Measurements from ENCODE around the gene ADCY5. TPM values are rescaled to one million over a fixed set of nuclear protein-coding genes. Genes with fewer than 3 reads are reported as not detected.
A peak's percentile ranks its signal among the peaks of the same experiment; 100 is the strongest.

The ADCY5 gene
- total and polyA plus RNA-seq, 5 donors, result 90.4 to 220 (median 205) TPM

DNA sequence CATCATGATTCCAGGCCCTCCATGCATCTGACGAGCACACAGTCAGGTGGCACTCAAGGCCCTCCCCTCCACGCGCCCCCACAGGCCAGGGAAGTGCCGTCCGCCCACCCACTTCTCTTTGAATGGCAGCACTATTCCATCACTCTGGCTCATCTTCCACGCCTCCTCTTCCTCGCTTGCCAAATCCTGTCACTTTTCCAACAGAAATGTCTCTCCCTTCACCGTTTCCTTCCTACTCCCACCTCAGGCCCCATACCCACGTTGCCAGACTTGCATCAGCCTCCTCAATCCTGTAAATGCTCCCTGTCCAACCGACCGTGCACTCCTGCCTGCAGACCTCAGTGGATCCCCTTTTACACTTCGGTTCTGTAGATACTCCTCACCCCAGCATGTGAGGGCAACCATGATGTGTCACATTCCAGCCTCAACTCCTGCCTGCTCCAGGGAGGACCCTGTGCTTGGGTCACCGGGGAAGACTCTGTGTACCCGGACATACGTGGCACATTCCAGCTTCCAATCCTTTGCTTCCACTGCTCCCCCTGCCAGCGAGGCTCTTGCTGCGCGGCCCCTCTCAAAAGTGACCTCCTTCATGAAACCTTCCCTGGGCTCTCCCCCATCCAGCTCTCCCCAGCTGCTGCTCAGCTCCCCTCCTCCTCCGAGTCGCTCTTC lies 29.6 kb downstream of the ADCY5 start:
- Histone ChIP-seq H3K4me1 (ENCODE audit: control insufficient read depth, insufficient read depth, low read length) (peaks cover 7% of the 10 kb centered on the region), H3K27me3 (ENCODE audit: control insufficient read depth, insufficient read depth) (no peaks in the 10 kb centered on the region), H3K27ac (ENCODE audit: low read length) (peak overlapping the region; percentile 97), H3K9me3 (ENCODE audit: control insufficient read depth, low read length) (no peaks in the 10 kb centered on the region), H3K4me3 (ENCODE audit: low read length) (no peak overlapping the region)
- ATAC-seq (no peak), DNase-seq (no peak)
- intact Hi-C loops (cut with DNase I), result no loop called here
- 57% methylated on average over 20 of the region's 20 CpGs for WGBS

DNA sequence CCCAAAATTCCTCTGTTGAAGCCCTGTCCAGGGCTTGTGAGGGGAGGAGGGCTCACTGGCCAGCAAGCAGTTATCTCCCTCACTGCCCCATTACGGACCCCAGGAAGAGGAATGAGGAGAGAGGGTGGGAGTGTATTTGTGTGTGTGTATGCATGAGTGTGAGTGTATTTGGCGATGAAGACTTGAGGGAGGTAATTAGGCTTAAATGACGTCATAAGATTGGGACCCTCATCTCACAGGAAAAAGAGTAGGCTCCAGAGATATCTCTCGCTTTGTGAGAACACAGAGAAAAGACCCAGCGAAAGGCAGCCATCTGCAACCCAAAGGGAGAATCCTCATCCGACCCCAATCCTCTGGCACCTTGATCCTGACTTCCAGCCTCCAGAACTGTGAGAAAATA lies 32.2 kb downstream of the ADCY5 start:
- H3K27ac ChIP-seq (ENCODE audit: low read length), result peak overlapping the region; percentile 85
- WGBS, result 71% methylated on average over 6 of the region's 6 CpGs
- H3K9me3 ChIP-seq (ENCODE audit: control insufficient read depth, low read length), result no peaks in the 10 kb centered on the region
- H3K27me3 ChIP-seq (ENCODE audit: control insufficient read depth, insufficient read depth), result no peaks in the 10 kb centered on the region
- ATAC-seq (no peak), DNase-seq (no peak)
- no peak overlapping the region for H3K4me3 ChIP-seq (ENCODE audit: low read length)
- intact Hi-C loops (cut with DNase I), result no loop called here
- peaks cover 11% of the 10 kb centered on the region for H3K4me1 ChIP-seq (ENCODE audit: control insufficient read depth, insufficient read depth, low read length)

DNA sequence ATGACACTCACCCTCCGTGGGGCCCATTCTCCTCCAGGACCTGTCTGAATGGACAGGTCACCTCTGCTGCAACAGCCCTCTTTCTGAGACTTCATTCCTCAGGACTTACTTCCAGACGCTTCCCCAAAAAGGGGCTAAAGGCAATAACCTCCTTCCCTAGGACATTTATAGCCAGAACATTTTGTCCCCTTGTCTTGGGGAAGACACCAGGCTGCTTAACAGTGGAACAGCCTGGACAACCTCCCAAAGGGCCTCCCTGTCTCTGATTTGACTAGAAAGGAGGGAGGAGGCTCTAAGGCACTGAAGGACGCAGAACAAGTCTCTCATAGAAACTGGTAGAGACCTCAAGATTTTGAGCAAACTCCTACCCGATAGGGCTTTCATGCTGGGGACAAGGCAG lies 32.7 kb downstream of the ADCY5 start:
- ATAC-seq, result no peak
- intact Hi-C loops (cut with DNase I), result no loop called here

DNA sequence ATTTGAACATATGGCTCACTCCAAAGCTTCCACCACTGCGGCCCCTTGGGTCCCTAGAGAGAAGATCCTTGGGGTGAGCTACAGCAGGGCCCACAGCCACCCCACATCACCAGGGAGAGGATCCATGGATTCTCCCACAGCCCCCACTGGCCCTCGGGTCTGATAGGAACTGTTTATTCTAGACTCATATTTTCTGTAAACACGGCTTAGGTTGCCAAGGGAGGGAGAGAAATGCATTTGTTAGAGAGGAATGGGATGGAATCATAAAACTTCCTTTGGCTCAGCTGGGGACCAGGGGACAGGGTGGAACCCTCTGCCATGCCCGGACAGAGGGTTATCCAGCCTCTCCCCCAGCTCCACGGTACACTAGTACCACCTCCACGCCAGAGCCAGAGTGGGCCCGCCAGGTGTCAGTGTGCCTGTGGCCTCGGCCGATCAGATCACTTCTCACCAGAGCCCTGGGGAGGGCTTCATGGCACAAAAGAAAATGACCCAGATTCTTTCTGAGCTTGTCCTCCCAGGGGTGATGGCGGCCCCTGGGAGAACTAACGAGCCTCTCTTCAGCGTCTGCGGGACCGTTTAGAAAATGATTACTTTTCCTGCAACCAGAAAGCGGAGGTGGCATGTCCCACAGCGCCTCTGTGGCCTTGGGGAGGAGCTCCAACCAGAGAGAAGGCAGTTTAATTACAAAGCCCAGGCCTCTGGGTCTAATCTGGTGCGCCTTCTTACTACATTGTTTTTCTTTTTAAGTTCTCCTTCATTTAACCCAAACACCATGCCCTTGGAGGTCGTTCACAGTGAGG lies 33.7 kb downstream of the ADCY5 start:
- WGBS, result 60% methylated on average over 18 of the region's 18 CpGs
- H3K27ac ChIP-seq (ENCODE audit: low read length), result peak overlapping the region; percentile 81
- DNase-seq (no peak), ATAC-seq (no peak)
- H3K4me1 ChIP-seq (ENCODE audit: control insufficient read depth, insufficient read depth, low read length), result peaks cover 11% of the 10 kb centered on the region
- no peaks in the 10 kb centered on the region for H3K9me3 ChIP-seq (ENCODE audit: control insufficient read depth, low read length)
- intact Hi-C loops (cut with DNase I), result no loop called here
- no peak overlapping the region for H3K4me3 ChIP-seq (ENCODE audit: low read length)
- H3K27me3 ChIP-seq (ENCODE audit: control insufficient read depth, insufficient read depth), result no peaks in the 10 kb centered on the region

More for the DNA sequence above, 32.7 kb downstream of the ADCY5 start:
- Histone ChIP-seq H3K9me3 (ENCODE audit: control insufficient read depth, low read length) (no peaks in the 10 kb centered on the region), H3K27me3 (ENCODE audit: control insufficient read depth, insufficient read depth) (no peaks in the 10 kb centered on the region), H3K4me1 (ENCODE audit: control insufficient read depth, insufficient read depth, low read length) (peaks cover 14% of the 10 kb centered on the region), H3K27ac (ENCODE audit: low read length) (peak overlapping the region; percentile 85), H3K4me3 (ENCODE audit: low read length) (no peak overlapping the region)
- no peak for DNase-seq
- 61% methylated on average over 4 of the region's 4 CpGs for WGBS

DNA sequence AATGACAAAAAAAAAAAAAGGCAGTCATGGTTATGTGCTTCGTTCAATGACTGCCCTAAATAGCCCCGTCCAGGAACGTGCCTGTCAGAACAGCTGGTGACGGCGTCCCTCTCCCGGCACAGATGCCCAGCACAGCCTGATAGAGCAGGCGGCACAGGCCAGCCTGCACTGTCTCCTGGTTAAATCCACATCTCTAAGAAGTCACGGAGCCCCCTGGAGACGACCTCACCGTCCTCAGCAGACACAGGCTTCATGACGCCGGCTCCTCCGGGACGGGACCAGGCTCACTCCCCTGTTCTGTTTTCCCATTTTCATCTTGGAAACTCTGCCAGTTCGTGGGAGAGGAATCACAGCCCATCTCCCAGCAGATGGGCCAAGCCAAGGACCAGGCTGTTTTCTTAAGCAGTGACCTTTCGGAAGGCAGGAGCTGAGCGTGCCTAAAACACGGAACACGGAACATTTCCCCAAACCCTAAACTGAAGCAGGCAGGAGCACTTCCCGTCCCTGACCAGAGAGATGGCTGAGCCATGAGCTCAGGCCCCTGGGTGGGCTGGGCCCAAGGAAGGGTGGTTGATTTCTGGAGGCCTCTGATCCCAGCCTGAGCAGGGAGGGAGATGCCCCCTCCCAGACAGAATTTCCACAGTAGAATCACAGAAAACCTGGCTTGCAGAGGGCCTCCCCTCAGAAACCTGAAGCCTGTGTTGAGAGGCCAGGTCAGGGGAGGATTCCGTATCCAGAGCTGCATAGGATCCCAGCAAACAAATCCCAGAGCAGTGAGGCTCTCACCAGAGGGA lies 35.9 kb downstream of the ADCY5 start:
- DNase-seq (peak in 2 of 3 donors; percentile 71 to 76), ATAC-seq (peak; percentile 75)
- Histone ChIP-seq H3K4me3 (ENCODE audit: low read length) (no peak overlapping the region), H3K9me3 (ENCODE audit: control insufficient read depth, low read length) (no peaks in the 10 kb centered on the region), H3K27me3 (ENCODE audit: control insufficient read depth, insufficient read depth) (no peaks in the 10 kb centered on the region), H3K4me1 (ENCODE audit: control insufficient read depth, insufficient read depth, low read length) (peaks cover 15% of the 10 kb centered on the region), H3K27ac (ENCODE audit: low read length) (peak overlapping the region; percentile 95)
- intact Hi-C loops (cut with DNase I), result no loop called here
- 20% methylated on average over 21 of the region's 21 CpGs for WGBS

DNA sequence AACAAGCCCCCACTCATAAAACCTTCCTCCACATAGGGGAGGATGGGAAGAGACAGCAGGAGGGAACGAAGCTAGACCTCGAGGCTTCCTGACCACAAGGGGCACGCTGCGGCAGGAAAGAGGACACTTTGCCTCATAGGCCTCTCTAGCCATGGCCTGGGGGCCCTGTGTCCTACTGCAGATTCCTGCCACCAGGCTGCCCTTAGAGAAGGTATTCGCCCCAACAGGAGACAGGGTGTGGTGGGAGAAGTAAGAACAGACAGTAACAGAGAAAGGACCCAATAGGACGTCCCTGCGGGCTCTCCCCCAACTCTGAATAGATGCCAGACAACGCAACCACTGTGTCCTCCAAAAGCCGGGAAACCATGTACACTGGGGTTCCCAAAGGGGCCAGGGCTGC lies 36.8 kb downstream of the ADCY5 start:
- peak in 1 of 2 donors; percentile 9 for ATAC-seq
- intact Hi-C loops (cut with DNase I), result no loop called here
- no peaks in the 10 kb centered on the region for H3K9me3 ChIP-seq (ENCODE audit: control insufficient read depth, low read length)
- H3K27ac ChIP-seq (ENCODE audit: low read length), result peak overlapping the region; percentile 78
- 61% methylated on average over 9 of the region's 9 CpGs for WGBS
- H3K27me3 ChIP-seq (ENCODE audit: control insufficient read depth, insufficient read depth), result no peaks in the 10 kb centered on the region
- DNase-seq, result no peak
- H3K4me1 ChIP-seq (ENCODE audit: control insufficient read depth, insufficient read depth, low read length), result peaks cover 15% of the 10 kb centered on the region
- H3K4me3 ChIP-seq (ENCODE audit: low read length), result no peak overlapping the region

DNA sequence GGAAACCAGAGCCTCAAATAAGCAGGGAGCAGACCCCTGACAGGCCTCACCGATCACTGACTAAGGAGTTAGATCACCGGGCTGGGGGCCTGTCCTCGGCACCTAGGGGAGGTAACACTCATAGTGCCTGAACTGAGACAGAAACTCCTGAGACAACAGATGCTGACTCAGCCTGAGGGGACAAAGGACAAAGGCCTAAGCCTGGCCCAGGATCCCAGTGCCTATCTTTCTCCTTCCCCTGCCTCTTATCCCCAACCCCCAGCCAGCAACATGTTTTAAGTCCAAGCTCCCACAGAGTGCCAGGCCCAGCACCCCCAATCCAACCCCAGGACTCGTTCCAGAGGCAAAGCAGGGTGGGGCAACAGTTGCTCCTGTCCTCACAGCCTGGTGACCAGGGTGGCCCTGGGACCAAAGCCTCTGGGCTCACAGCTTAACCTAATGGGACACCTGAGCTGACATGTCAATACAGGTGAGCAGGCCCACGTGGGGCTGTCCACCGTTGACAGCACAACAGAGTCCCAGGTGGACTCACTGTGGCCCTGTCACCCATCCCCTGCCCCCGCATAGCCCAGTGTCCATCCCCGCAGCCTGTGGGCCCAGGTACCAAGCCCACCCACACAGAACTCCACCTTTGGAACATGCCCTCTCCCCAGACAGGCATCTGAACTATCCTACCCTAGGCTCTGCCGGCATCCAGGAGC lies 37.4 kb downstream of the ADCY5 start:
- DNase-seq (peak in 1 of 3 donors; percentile 21), ATAC-seq (no peak)
- Histone ChIP-seq H3K9me3 (ENCODE audit: control insufficient read depth, low read length) (no peaks in the 10 kb centered on the region), H3K27me3 (ENCODE audit: control insufficient read depth, insufficient read depth) (no peaks in the 10 kb centered on the region), H3K4me1 (ENCODE audit: control insufficient read depth, insufficient read depth, low read length) (peaks cover 19% of the 10 kb centered on the region), H3K27ac (ENCODE audit: low read length) (peak overlapping the region; percentile 78), H3K4me3 (ENCODE audit: low read length) (no peak overlapping the region)
- intact Hi-C loops (cut with DNase I), result no loop called here
- WGBS, result 73% methylated on average over 9 of the region's 9 CpGs

DNA sequence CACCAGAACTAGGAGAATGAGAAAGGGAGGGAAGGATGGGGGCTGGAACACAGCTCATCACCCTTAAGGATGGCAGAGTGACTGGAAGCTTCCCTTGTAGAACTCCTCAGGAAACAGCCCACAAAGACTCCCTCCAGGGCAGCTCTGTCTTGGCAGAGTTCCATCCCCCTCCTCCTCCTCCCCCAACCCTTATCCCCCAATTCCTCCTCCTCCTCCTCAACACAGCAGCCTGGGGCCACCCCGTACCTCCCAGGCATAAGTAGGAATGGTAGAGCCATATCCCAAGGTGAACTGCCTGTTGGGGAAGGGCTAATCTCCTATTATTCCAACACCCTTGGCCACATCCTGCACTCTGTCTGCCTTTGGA lies 38.8 kb downstream of the ADCY5 start:
- intact Hi-C loops (cut with DNase I), result no loop called here
- WGBS, result 56% methylated on average over 1 of the region's 1 CpG
- H3K27ac ChIP-seq (ENCODE audit: low read length), result peak overlapping the region; percentile 32
- H3K4me3 ChIP-seq (ENCODE audit: low read length), result no peak overlapping the region
- H3K9me3 ChIP-seq (ENCODE audit: control insufficient read depth, low read length), result no peaks in the 10 kb centered on the region
- ATAC-seq (no peak), DNase-seq (no peak)
- no peaks in the 10 kb centered on the region for H3K27me3 ChIP-seq (ENCODE audit: control insufficient read depth, insufficient read depth)
- H3K4me1 ChIP-seq (ENCODE audit: control insufficient read depth, insufficient read depth, low read length), result peaks cover 25% of the 10 kb centered on the region

DNA sequence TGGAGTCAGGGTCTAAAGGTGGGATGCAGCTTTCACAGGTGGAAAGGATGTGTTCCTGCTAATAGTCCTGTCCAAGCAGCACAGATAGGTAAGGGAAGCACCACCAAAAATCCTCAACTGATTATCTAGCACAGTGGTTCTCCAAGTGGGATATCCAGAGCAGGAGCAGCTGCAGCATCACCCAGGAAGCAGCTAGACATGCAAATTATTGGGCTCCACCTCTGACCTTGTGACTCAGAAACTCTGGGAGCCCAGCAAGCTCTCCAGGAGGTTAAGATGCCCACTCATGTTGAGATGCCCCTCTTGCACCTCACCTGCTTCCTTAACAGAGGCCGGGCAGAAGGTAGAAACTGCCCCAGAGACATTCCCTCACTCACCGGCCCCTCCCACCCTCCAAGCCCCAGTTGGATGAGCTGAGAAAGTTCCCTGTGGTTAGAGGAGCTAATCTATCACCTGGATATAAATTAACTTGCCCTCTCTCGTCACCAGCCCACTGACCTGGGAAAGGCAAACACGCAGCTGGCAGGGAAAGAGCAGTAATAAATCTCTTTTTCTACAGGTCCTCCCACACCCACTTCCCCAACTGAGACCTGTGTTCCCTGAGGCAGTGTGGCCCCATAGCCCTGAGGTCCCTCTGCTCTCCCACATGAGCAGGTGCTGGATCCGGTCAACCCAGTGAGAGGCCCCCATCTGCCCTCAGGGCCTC lies 39.3 kb downstream of the ADCY5 start:
- Histone ChIP-seq H3K27me3 (ENCODE audit: control insufficient read depth, insufficient read depth) (no peaks in the 10 kb centered on the region), H3K9me3 (ENCODE audit: control insufficient read depth, low read length) (no peaks in the 10 kb centered on the region), H3K27ac (ENCODE audit: low read length) (peak overlapping the region; percentile 22), H3K4me3 (ENCODE audit: low read length) (no peak overlapping the region), H3K4me1 (ENCODE audit: control insufficient read depth, insufficient read depth, low read length) (peaks cover 28% of the 10 kb centered on the region)
- WGBS, result 49% methylated on average over 5 of the region's 5 CpGs
- ATAC-seq (no peak), DNase-seq (no peak)
- intact Hi-C loops (cut with DNase I), result loop anchor here in 1 of 4 donors (10.0 kb wide), 1 partner anchor 65 kb away; no protein-coding TSS in a partner anchor

DNA sequence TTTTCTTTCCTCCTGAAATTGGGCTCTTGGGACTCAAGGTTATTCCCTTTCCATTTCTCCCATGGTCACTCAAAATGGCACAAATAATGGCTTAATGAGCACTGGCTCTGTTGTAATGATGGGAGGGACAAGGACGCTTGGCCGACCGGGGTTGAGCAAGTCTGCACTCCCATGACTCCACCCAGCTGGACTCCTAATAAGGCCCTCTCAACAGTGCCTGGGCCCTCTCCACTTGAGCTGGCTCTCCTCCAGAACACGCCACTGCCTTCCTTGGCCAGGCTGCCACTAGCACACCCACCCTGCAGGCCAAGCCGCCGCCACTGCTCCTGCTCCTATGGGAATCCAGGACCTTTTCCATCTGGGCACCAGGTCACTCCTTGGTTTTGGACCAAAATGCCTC lies 42.3 kb downstream of the ADCY5 start:
- H3K9me3 ChIP-seq (ENCODE audit: control insufficient read depth, low read length), result no peaks in the 10 kb centered on the region
- intact Hi-C loops (cut with DNase I), result loop anchor here in 1 of 4 donors (10.0 kb wide), 1 partner anchor 62 kb away; no protein-coding TSS in a partner anchor
- DNase-seq, result peak; percentile 82 to 90 (median 90)
- 58% methylated on average over 6 of the region's 6 CpGs for WGBS
- peaks cover 22% of the 10 kb centered on the region for H3K4me1 ChIP-seq (ENCODE audit: control insufficient read depth, insufficient read depth, low read length)
- no peak overlapping the region for H3K4me3 ChIP-seq (ENCODE audit: low read length)
- H3K27me3 ChIP-seq (ENCODE audit: control insufficient read depth, insufficient read depth), result no peaks in the 10 kb centered on the region
- peak overlapping the region; percentile 98 for H3K27ac ChIP-seq (ENCODE audit: low read length)
- peak; percentile 81 to 83 for ATAC-seq
